ENCODE results near the gene FRMPD2. TPM values are rescaled to one million over a fixed set of nuclear protein-coding genes. Genes with fewer than 3 reads are reported as not detected.

The FRMPD2 gene
- total RNA-seq, 4 donors from 2014 or later, result 0.80 TPM; not detected in 3

DNA sequence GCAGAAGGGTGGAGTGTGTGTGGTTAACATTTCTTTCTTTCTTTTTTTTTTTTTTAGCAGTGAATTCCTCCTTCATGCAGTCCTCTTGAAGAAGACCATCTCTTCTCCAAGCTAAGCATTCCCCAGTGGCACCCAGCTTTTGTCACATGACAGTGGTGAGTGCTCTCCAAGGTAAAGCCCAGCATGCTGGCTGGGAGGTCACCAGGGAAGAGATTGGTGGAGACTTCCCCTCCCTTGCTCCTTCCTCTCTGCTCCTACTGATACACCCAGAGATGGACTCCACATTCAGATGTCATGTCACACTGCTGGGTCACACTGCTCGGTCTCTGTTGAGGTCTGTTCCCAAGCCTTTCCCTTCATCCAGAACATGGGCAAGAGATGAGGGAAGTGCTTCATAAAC lies 55.3 kb downstream of the FRMPD2 start:
- no peak for DNase-seq
- WGBS, 2 donors (ENCODE audit: low coverage in 1 of 2), result 86% methylated on average over 1 of the region's 1 CpG; no CpG with 5 or more reads in 1 of the 2 donors
- TF ChIP-seq, protein P1, sequence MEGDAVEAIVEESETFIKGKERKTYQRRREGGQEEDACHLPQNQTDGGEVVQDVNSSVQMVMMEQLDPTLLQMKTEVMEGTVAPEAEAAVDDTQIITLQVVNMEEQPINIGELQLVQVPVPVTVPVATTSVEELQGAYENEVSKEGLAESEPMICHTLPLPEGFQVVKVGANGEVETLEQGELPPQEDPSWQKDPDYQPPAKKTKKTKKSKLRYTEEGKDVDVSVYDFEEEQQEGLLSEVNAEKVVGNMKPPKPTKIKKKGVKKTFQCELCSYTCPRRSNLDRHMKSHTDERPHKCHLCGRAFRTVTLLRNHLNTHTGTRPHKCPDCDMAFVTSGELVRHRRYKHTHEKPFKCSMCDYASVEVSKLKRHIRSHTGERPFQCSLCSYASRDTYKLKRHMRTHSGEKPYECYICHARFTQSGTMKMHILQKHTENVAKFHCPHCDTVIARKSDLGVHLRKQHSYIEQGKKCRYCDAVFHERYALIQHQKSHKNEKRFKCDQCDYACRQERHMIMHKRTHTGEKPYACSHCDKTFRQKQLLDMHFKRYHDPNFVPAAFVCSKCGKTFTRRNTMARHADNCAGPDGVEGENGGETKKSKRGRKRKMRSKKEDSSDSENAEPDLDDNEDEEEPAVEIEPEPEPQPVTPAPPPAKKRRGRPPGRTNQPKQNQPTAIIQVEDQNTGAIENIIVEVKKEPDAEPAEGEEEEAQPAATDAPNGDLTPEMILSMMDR (IDR thresholded peaks at IDR 0.05), result no peak
- no peak for TF ChIP-seq POLR2AphosphoS5 (IDR thresholded peaks at IDR 0.05)
- TF ChIP-seq POLR2A (IDR thresholded peaks at IDR 0.05), result no peak
- TF ChIP-seq EP300 (IDR thresholded peaks at IDR 0.05; ENCODE audit: low read depth), result no peak
- H3K27ac ChIP-seq, result no peak overlapping the region
- H3K4me1 ChIP-seq, result no peaks in the 10 kb centered on the region
- no peaks in the 10 kb centered on the region for H3K27me3 ChIP-seq
- H3K9me3 ChIP-seq, result no peaks in the 10 kb centered on the region
- no peaks in the 10 kb centered on the region for H3K36me3 ChIP-seq
- in situ Hi-C loops (cut with MboI; ENCODE audit: low pct_ligation_motif_present in 1 of 4, low pct_unique_long_range_greater_than_20kb in 1 of 4, low sequenced_read_pairs in 3 of 4), result no loop called here
- H3K4me3 ChIP-seq, result no peak overlapping the region
- intact Hi-C loops (cut with DNase I; ENCODE audit: low total_unique reads), result no loop called here

DNA sequence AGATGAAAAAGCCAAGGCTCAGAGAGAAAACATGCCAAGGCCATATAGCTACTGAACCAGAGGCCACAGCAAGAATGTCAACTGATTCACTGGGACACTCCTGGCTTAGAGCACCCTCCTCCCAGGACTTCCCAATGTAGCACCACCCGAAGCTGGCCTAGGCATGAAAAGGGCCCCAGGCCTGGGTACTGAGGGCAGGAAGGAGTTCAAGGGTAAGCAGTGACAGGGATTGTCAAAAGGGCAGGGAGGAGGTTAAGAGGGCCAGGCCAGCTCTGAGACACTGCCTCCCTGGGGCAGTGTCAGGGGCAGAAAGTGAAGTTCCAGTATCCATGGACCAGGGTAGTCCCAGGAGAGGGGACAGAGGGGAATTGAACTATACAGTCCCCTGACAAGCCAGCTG lies 57.8 kb downstream of the FRMPD2 start:
- no peaks in the 10 kb centered on the region for H3K36me3 ChIP-seq
- WGBS, 2 donors (ENCODE audit: low coverage in 1 of 2), result 88% methylated on average over 1 of the region's 1 CpG; no CpG with 5 or more reads in 1 of the 2 donors
- no peak overlapping the region for H3K27ac ChIP-seq
- no peaks in the 10 kb centered on the region for H3K4me1 ChIP-seq
- no peaks in the 10 kb centered on the region for H3K9me3 ChIP-seq
- no peak for DNase-seq
- in situ Hi-C loops (cut with MboI; ENCODE audit: low pct_ligation_motif_present in 1 of 4, low pct_unique_long_range_greater_than_20kb in 1 of 4, low sequenced_read_pairs in 3 of 4) (no loop called here), intact Hi-C loops (cut with DNase I; ENCODE audit: low total_unique reads) (no loop called here)
- TF ChIP-seq, protein P1 (IDR thresholded peaks at IDR 0.05), result no peak
- H3K4me3 ChIP-seq, result no peak overlapping the region
- H3K27me3 ChIP-seq, result no peaks in the 10 kb centered on the region

DNA sequence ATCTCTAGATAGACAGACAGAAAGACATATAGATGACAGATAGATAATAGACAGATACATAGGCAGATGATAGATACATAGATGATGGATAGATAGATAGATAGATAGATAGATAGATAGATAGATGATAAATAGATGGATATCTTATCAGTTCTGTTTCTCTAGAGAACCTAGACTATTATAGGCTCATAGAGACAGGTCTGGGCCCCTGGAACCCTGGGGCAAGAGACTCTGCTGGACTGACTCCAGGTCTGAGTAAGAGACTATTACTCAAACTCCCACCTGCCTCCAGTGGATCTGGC lies 58.3 kb downstream of the FRMPD2 start:
- in situ Hi-C loops (cut with MboI; ENCODE audit: low pct_ligation_motif_present in 1 of 4, low pct_unique_long_range_greater_than_20kb in 1 of 4, low sequenced_read_pairs in 3 of 4) (no loop called here), intact Hi-C loops (cut with DNase I; ENCODE audit: low total_unique reads) (no loop called here)
- Histone ChIP-seq H3K36me3 (no peaks in the 10 kb centered on the region), H3K9me3 (no peaks in the 10 kb centered on the region), H3K4me3 (no peak overlapping the region), H3K4me1 (no peaks in the 10 kb centered on the region), H3K27me3 (no peaks in the 10 kb centered on the region), H3K27ac (no peak overlapping the region)
- TF ChIP-seq POLR2AphosphoS5 (IDR thresholded peaks at IDR 0.05), result no peak
- no peak for TF ChIP-seq EP300 (IDR thresholded peaks at IDR 0.05; ENCODE audit: low read depth)
- TF ChIP-seq, protein P1 (IDR thresholded peaks at IDR 0.05), result no peak
- TF ChIP-seq POLR2A (IDR thresholded peaks at IDR 0.05), result no peak
- no peak for DNase-seq

DNA sequence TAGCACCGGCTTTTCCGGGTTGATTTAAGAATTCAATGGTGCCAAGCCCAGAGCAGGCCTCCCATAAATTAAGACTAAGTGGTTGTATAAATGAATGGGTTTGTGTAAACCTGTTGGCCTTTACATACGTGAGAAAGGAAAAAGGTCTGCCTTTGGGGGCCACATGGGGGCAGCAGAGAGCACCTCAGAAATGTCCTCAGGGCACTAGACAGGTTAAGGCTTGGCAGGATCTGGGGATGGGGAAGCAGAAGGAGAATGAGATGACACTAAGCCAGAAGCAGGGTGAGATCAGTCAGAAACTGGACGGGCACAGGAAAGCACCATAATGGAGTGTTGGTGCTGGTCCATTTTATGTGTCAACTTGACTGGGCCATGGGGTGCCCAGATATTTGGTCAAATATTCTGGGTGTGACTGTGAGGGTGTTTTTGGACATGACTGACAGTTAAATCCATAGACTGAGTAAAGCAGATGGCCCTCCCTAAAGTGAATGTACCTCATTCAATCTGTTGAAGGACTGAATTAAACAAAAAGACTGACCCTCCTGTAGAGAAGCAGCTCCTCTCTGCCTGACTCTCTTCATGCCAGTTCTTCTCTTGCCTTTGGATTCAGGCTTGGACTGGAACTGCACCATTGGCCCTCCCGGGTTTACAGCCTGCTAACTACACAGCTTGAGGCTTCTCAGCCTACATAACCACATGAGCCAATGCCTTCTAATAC lies 58.9 kb downstream of the FRMPD2 start:
- intact Hi-C loops (cut with DNase I; ENCODE audit: low total_unique reads), result no loop called here
- H3K36me3 ChIP-seq, result no peaks in the 10 kb centered on the region
- WGBS, 2 donors (ENCODE audit: low coverage in 1 of 2), result 54 to 80% methylated on average over 1 to 5 of the region's 5 CpGs
- in situ Hi-C loops (cut with MboI; ENCODE audit: low pct_ligation_motif_present in 1 of 4, low pct_unique_long_range_greater_than_20kb in 1 of 4, low sequenced_read_pairs in 3 of 4), result no loop called here
- TF ChIP-seq EP300 (IDR thresholded peaks at IDR 0.05; ENCODE audit: low read depth), result no peak
- no peak for TF ChIP-seq POLR2AphosphoS5 (IDR thresholded peaks at IDR 0.05)
- TF ChIP-seq, protein P1 (IDR thresholded peaks at IDR 0.05), result peak; percentile 47 to 68 (median 52)
- TF ChIP-seq POLR2A (IDR thresholded peaks at IDR 0.05), result no peak
- H3K4me1 ChIP-seq, result no peaks in the 10 kb centered on the region
- DNase-seq, result peak; percentile 53
- no peak overlapping the region for H3K27ac ChIP-seq
- no peaks in the 10 kb centered on the region for H3K27me3 ChIP-seq
- no peak overlapping the region for H3K4me3 ChIP-seq
- H3K9me3 ChIP-seq, result no peaks in the 10 kb centered on the region

All from transverse colon (tissue), 4 donors.